Stimulated activated naive B cell treated with anti-CD40 and anti-IgM and Interleukin-4, amounts not matched to agents 10 μg/mL and 1 μg/mL and 100 μg/mL, for 72 hours (primary cell): Measurements from ENCODE around the gene GNAZ.
"Not testable (repeated sequence)": the region's sequence is repeated elsewhere in the genome, so short reads cannot be mapped to it uniquely, and the experiment has no call there.

Experiments
- ATAC-seq, 2 donors: fragments of 150-1000 bp; cut with Tn5 transposase; replicated peaks; 2 replicates each; pipeline ENCODE4 v1.10.0; 2021; ENCODE audit warnings: moderate library complexity in 1 of 2
- DNase-seq: peaks from one replicate; pipeline ENCODE4 v3.0.0; 2021
- H3K27ac Mint-ChIP-seq: one replicate; pipeline ENCODE4 v1.8.0; 2022; ENCODE audit warnings: mild to moderate bottlenecking, mixed read lengths
- H3K27me3 Mint-ChIP-seq, 2 donors: one replicate each; pipeline ENCODE4 v1.8.0; 2022; ENCODE audit warnings: mixed read lengths in 2 of 2
- H3K36me3 Mint-ChIP-seq, 2 donors: one replicate each; pipeline ENCODE4 v1.8.0; 2022; ENCODE audit warnings: mixed read lengths in 2 of 2, mild to moderate bottlenecking in 1 of 2
- H3K4me1 Mint-ChIP-seq, 2 donors: one replicate each; pipeline ENCODE4 v1.8.0; 2022; ENCODE audit warnings: mixed read lengths in 2 of 2, mild to moderate bottlenecking in 1 of 2
- H3K4me3 Mint-ChIP-seq, 2 donors: one replicate each; pipeline ENCODE4 v1.8.0; 2022; ENCODE audit warnings: mild to moderate bottlenecking in 2 of 2, mixed read lengths in 2 of 2, moderate library complexity in 1 of 2
- H3K9me3 Mint-ChIP-seq, 2 donors: one replicate each; pipeline ENCODE4 v1.8.0; 2022; ENCODE audit warnings: mixed read lengths in 2 of 2, mild to moderate bottlenecking in 1 of 2

Gene GNAZ

DNA sequence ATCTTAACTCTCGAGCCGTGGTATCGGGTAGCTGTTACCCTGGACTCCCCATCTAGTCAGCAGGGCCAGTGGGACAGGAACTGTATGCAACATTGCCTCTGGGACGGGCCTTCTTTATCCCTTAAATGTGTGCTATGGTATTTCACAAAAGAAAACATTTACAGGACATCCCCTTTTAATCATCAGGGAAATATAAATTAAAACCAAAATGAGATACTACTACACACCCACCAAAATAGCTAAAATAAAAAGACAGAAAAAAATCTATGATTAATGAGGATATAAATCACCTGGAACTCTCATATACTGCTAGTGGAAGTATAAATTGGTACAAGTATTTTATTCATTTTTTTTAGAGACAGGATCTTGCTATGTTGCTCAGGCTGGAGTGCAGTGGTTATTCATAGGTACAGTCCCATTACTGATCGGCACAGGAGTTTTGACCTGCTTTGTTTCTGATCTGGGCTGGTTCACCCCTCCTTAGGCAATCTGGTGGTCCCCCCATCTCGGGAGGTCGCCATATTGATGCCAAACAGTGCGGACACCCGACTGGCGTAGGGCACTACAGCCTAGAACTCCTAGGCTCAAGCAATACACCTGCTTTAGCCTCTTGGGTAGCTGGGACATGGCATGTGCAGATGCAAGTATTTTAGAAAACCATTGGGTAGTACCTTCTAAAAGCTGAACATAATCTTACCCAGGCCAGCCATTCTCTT is 62.2 kb downstream of the GNAZ start:
- Mint-ChIP-seq H3K9me3 (no peaks in the 10 kb centered on the region), H3K4me3 (no peak overlapping the region), H3K4me1 (peaks cover 11 to 17% of the 10 kb centered on the region in 2 donors), H3K27me3 (no peaks in the 10 kb centered on the region), H3K36me3 (no peaks in the 10 kb centered on the region), H3K27ac (no peak overlapping the region)
- no peak for ATAC-seq
- DNase-seq: no peak

GRCh38 chr22:23133922-23134321 is 63.6 kb downstream of the GNAZ start:
- H3K27ac Mint-ChIP-seq: no peak overlapping the region
- H3K9me3 Mint-ChIP-seq: no peaks in the 10 kb centered on the region
- ATAC-seq (no peak), DNase-seq (no peak)
- H3K4me3 Mint-ChIP-seq: no peak overlapping the region
- no peaks in the 10 kb centered on the region for H3K27me3 Mint-ChIP-seq
- H3K36me3 Mint-ChIP-seq: no peaks in the 10 kb centered on the region
- peaks cover 15 to 24% of the 10 kb centered on the region in 2 donors for H3K4me1 Mint-ChIP-seq

DNA sequence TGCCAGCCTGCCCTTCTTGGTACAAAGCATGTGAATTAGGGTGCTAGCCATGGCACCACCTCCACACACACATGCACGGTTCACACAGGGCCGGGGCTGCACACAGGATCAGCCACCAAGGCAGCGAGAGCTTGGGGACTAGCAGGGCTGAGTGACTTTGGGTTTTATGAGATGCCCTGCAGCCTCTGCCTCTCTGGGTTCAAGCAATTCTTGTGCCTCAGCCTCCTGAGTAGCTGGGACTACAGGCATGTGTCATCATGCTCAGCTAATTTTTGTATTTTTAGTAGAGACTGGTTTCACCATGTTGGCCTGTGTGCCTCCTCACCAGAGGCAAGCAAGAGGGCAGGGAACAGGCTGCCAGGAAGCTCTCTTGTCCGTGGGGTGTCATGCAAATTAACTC is 66.7 kb downstream of the GNAZ start:
- H3K9me3 Mint-ChIP-seq, DNase-seq, H3K27me3 Mint-ChIP-seq, H3K36me3 Mint-ChIP-seq, ATAC-seq, H3K27ac Mint-ChIP-seq: not testable (repeated sequence)
- Mint-ChIP-seq H3K4me1 (peaks cover 18 to 44% of the 10 kb centered on the region in 2 donors), H3K4me3 (peak overlapping the region in 1 of 2 donors; percentile 19)

- H3K36me3 Mint-ChIP-seq: no peaks in the 10 kb centered on the region
- H3K27me3 Mint-ChIP-seq: no peaks in the 10 kb centered on the region
- peak overlapping the region in 1 of 2 donors; percentile 19 for H3K4me3 Mint-ChIP-seq
- H3K9me3 Mint-ChIP-seq: no peaks in the 10 kb centered on the region
- H3K4me1 Mint-ChIP-seq: peaks cover 23 to 49% of the 10 kb centered on the region in 2 donors
- no peak for DNase-seq
- peak overlapping the region; percentile 70 for H3K27ac Mint-ChIP-seq
- no peak for ATAC-seq
Measured at GRCh38 chr22:23137468-23137867, 67.1 kb downstream of the GNAZ start.

DNA sequence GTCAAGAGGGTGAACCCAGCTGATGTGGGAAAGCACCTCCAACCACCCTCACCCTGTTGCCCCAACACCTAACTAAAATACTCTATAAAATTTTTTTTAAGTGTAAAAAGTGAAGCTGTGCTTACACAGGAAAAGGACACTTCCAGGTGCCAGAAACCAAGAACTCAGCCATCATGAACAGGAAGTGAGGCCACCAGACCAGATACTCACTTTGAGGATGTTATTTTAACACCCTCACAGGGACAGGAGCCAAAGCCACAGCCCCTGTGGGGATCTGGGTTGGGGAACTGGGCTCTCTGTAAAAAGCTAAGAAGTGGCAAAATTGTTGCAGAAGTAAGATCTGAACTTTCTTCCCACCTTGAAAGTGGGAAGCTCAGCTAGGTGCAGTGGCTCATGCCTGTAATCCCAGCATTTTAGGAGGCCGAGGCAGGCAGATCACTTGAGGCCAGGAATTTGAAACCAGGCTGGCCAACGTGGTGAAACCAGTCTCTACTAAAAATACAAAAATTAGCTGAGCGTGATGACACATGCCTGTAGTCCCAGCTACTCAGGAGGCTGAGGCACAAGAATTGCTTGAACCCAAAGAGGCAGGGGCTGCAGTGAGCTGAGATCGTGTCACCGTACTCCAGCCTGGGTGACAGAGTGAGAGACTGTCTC is 67.7 kb downstream of the GNAZ start:
- ATAC-seq (peak; percentile 67 to 69), DNase-seq (peak; percentile 53)
- Mint-ChIP-seq H3K9me3 (no peaks in the 10 kb centered on the region), H3K27me3 (no peaks in the 10 kb centered on the region), H3K27ac (peak overlapping the region; percentile 70), H3K4me3 (peak overlapping the region; percentile 52), H3K4me1 (peaks cover 27 to 54% of the 10 kb centered on the region in 2 donors), H3K36me3 (no peaks in the 10 kb centered on the region)

DNA sequence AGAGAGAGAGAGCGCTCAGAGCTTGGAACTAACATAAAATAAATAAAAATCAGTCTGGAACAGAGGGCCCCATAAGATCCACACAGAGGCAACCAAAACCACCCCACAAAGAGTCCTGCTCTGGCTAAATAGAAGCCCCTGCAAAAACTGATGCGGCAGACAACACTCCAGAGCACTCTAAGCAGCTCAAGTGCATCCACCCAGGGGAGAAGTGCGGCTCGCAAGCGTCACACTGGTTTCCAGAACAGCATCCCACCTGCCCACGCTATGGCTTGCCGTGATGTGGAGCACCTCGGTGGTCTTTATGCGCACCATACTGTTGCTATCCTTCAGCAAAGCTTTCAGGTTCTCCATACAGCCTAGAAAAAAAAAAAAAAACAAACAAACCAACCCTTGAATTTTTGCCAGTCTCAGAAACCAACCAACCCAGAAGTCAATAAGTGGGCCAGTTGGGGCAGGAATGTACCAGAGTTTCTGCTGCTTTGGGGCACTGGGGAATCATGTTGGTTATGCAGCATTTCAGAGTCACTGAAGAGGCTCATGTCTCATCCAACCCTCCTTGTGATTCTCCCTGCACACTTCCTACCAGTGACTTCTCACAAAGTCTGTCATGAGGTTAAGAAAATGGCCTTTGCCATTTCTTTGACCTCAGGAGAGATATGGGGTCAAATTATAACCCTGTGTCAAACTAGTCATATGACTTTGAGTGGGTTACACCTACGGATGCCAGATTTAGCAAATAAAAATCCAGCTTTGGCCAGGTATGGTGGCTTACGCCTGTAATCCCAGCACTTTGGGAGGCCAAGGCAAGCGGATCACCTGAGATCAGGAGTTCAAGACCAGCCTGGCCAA is 68.5 kb downstream of the GNAZ start:
- Mint-ChIP-seq H3K27me3 (no peaks in the 10 kb centered on the region), H3K9me3 (no peaks in the 10 kb centered on the region), H3K27ac (peak overlapping the region; percentile 70), H3K4me1 (peaks cover 30 to 54% of the 10 kb centered on the region in 2 donors), H3K36me3 (no peaks in the 10 kb centered on the region), H3K4me3 (peak overlapping the region; percentile 52)
- DNase-seq: no peak
- ATAC-seq: no peak

- Mint-ChIP-seq H3K27me3 (no peaks in the 10 kb centered on the region), H3K36me3 (no peaks in the 10 kb centered on the region), H3K4me3 (no peak overlapping the region), H3K9me3 (no peaks in the 10 kb centered on the region), H3K27ac (no peak overlapping the region), H3K4me1 (peaks cover 36 to 62% of the 10 kb centered on the region in 2 donors)
- no peak for DNase-seq
- ATAC-seq: no peak
Measured at GRCh38 chr22:23140385-23140784, 70.1 kb downstream of the GNAZ start.

DNA sequence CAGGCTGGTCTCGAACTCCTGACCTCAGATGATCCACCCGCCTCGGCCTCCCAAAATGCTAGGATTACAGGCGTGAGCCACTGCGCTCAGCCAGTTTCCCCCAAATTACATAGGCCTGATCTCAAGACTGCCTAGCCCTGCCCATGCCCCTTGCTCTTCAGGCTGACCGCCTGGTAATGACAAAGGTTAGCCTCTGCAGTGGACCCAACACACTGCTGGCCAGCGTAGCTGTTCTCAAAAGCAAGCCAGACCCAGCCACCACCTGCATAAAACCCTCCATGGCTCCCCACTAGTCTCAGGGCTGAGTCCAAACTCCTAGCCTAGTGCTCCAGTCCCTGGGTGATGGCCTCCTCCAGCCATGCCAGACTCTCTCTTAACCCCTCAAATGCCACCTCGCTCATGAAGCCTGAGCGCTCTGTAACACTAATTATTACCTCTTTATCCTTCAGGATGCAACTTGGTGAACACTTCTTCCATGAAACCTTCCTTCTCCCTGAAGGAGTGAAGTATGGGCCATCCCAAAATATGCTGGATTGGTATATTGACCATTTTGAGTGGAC is 72.3 kb downstream of the GNAZ start:
- Mint-ChIP-seq H3K36me3 (no peaks in the 10 kb centered on the region), H3K9me3 (no peaks in the 10 kb centered on the region), H3K4me1 (peaks cover 36 to 56% of the 10 kb centered on the region in 2 donors), H3K4me3 (peak overlapping the region; percentile 75 to 76), H3K27me3 (no peaks in the 10 kb centered on the region), H3K27ac (peak overlapping the region; percentile 87)
- ATAC-seq (no peak), DNase-seq (no peak)

DNA sequence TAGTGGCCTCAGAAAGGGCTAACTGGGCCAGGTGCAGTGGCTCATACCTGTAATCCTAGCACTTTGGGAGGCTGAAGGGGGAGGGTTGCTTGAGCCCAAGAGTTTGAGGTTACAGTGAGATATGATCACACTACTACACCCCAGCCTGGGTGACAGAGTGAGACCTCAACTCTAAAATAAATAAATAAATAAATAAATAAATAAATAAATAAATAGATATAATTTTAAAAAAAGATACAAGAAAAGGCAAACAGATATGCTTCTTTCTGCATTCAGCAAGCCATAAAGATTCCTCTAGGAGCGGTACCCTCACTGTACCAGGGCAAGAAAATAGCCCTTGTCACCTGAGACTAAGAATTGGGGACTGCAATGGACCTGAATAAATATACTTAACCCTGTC is 72.8 kb downstream of the GNAZ start:
- H3K9me3 Mint-ChIP-seq: no peaks in the 10 kb centered on the region
- peak overlapping the region in 1 of 2 donors; percentile 75 for H3K4me3 Mint-ChIP-seq
- peak overlapping the region; percentile 4 for H3K27ac Mint-ChIP-seq
- H3K4me1 Mint-ChIP-seq: peaks cover 34 to 51% of the 10 kb centered on the region in 2 donors
- H3K27me3 Mint-ChIP-seq: no peaks in the 10 kb centered on the region
- H3K36me3 Mint-ChIP-seq: no peaks in the 10 kb centered on the region
- DNase-seq (no peak), ATAC-seq (no peak)

DNA sequence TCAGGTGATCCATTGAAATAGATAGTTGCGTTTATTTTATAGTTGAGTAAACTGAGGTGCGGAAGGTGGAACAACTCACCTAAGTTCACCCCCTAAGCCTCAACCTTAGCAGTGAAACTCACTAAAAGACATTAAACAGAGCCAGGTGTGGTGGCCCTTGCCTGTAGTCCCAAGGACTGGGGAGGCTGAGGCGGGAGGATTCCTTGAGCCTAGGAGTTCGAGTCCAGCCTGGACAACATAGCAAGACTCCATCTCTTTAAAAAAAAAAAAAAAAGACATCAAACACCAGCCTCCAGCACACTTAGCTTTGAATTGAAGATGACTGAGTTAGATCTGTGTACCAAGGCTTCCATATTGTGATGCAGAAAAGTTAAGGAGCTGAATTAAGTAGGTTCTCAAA is 74.1 kb downstream of the GNAZ start:
- Mint-ChIP-seq H3K27me3 (no peaks in the 10 kb centered on the region), H3K9me3 (no peaks in the 10 kb centered on the region), H3K36me3 (no peaks in the 10 kb centered on the region), H3K4me1 (peaks cover 26 to 38% of the 10 kb centered on the region in 2 donors), H3K4me3 (no peak overlapping the region), H3K27ac (no peak overlapping the region)
- DNase-seq: no peak
- ATAC-seq: no peak

DNA sequence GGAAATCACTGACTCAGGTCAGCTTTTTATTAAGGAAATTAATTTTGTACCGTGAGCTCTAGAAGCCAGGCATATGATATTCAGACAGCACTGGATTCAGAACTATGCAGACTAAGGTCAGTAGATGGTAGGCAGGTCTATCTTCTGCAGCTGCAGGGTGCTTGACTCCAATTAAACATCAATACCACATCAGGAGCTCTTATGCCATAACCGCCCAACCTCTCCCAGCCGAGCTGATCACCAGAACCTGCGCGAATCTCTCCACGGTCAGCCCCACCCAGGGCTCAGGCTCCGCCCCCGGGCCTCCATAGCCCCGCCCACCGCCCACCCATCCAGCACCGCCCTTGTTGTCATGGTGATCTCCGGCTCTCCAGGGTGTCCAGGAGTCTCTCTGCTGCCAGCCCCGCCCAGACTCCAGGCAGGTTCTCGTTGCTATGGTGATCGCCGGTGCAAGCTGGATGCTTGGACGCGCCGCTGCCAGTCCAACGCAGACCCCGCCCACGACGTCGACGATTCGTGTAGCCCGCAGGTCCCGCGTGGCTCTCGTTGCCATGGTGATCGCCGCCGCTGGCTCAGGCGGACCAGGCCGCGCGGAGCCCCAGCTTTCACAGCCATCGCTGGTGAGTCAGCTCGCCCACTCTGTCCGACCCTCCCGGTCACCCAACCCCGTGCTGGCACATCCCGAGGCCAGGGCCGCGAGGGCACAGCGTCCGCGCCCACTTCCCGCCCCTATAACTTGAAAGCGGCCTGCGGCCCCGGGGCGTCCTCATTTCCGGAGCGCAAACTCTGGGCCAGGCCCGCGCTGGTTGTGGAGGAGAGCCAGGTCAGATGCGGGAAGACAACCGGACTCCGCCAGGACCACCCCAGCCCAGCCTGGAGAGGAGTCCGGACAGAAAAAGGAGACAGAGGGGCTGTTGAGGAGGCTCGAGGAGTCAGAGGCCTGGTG is 74.9 kb downstream of the GNAZ start, which contains the start of gene RAB36:
RAB36 (plus strand) TSS at position 546 of the 946 bp plus-strand sequence. CDS start 1,140 bp downstream, outside the sequence.
- peak; percentile 62 to 67 for ATAC-seq

DNA sequence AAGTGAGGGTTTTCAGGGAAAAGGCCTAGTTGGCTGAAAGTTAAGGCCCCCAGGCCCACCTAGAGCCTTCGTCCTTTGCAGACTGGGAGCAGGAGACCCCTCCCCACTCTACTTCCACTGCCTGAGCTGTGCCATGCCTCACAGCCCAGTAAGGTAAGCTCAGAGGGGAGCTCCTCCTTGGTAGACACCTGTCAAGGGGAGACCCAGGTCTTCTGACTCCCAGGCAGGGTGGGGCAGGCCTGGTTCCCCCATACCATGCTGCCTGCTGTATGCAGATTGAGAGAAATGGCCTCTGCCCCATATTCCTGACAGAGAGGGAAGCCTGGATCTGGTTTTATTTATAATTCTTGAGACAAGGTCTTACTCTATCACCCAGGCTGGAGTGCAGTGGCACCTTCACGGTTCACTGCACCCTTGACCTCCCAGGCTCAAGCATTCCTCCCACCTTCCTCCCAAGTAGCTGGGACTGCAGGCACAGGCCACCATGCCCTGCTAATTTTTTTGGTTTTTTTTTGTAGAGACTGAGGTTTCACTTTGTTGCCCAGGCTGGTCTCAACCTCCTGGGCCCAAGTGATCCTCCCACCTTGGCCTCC is 75.7 kb downstream of the GNAZ start:
- ATAC-seq (no peak), DNase-seq (no peak)
- H3K36me3 Mint-ChIP-seq: no peaks in the 10 kb centered on the region
- no peaks in the 10 kb centered on the region for H3K27me3 Mint-ChIP-seq
- H3K27ac Mint-ChIP-seq: peak overlapping the region; percentile 93
- H3K4me3 Mint-ChIP-seq: peak overlapping the region; percentile 82 to 83
- H3K4me1 Mint-ChIP-seq: peaks cover 31% of the 10 kb centered on the region in 2 donors
- H3K9me3 Mint-ChIP-seq: no peaks in the 10 kb centered on the region

More for the DNA sequence above, 74.9 kb downstream of the GNAZ start, which contains the start of gene RAB36:
- Mint-ChIP-seq H3K4me3 (peak within 1 kb of the TSS; percentile 82 to 83), H3K36me3 (no peaks in the 10 kb centered on the region), H3K27ac (peak within 1 kb of the TSS; percentile 93), H3K27me3 (no peaks in the 10 kb centered on the region), H3K4me1 (peaks cover 29 to 35% of the 10 kb centered on the region in 2 donors), H3K9me3 (no peaks in the 10 kb centered on the region)
- peak; percentile 88 for DNase-seq
